Stomach (tissue), 9 donors: ENCODE data around the gene PSKH1. TPM values are rescaled to one million over a fixed set of nuclear protein-coding genes. Genes with fewer than 3 reads are reported as not detected.

Experiments used
- DNase-seq, 2 donors: peaks; one replicate each; pipeline versions ENCODE4 v3.0.0 to v3.0.0-alpha.2; 2013 to 2019
- H3K27ac ChIP-seq, 5 donors: fragments of 200-600 bp in 4 of 5; sonication (generic) in 4 of 5; one replicate each; pipeline ENCODE4 v1.5.1; 2013 to 2019; ENCODE audit warnings: mild to moderate bottlenecking in 1 of 5, moderate library complexity in 1 of 5
- H3K27me3 ChIP-seq, 3 donors: fragments of 200-600 bp; sonication (generic); one replicate each; pipeline ENCODE4 v1.5.1; 2017 to 2019; ENCODE audit warnings: mixed run types in 1 of 3
- H3K36me3 ChIP-seq, 4 donors: fragments of 200-600 bp; sonication (generic); 1 replicate in 3 of 4; 2 replicates in 1 of 4; pipeline ENCODE4 v1.5.1; 2016 to 2019
- H3K4me1 ChIP-seq, 4 donors: fragments of 200-600 bp; sonication (generic); one replicate each; pipeline ENCODE4 v1.5.1; 2016 to 2019
- H3K4me3 ChIP-seq, 4 donors: fragments of 200-600 bp; sonication (generic) in 3 of 4; one replicate each; pipeline ENCODE4 v1.5.1; 2016 to 2019; ENCODE audit warnings: mild to moderate bottlenecking in 1 of 4
- H3K9me3 ChIP-seq, 4 donors: fragments of 200-600 bp; sonication (generic); one replicate each; pipeline ENCODE4 v1.5.1; 2016 to 2019
- CTCF ChIP-seq, 7 experiments: fragments of 450-650 bp in 4 of 7; fragments of 200-600 bp in 3 of 7; sonication (generic) in 3 of 7; IDR thresholded peaks; one replicate each; pipeline ENCODE4 v1.5.1; 2016 to 2019; ENCODE audit warnings: antibody characterized with exemption in 7 of 7, control low read depth in 2 of 7, mild to moderate bottlenecking in 1 of 7
- EP300 ChIP-seq: sonication (generic); formaldehyde crosslinking; IDR thresholded peaks from one replicate; pipeline ENCODE4 v1.6.1; 2017; ENCODE audit warnings: antibody characterized with exemption
- POLR2A ChIP-seq, 4 donors: fragments of 450-650 bp; IDR thresholded peaks; one replicate each; pipeline ENCODE4 v1.6.1; 2016; ENCODE audit warnings: antibody characterized with exemption in 4 of 4, control low read depth in 2 of 4, mild to moderate bottlenecking in 1 of 4, moderate library complexity in 1 of 4
- POLR2AphosphoS5 ChIP-seq, 3 donors: sonication (generic); formaldehyde crosslinking; IDR thresholded peaks; one replicate each; pipeline ENCODE4 v1.6.1; 2016; ENCODE audit warnings: antibody characterized with exemption in 3 of 3
- WGBS, 5 donors: extraction: QIAGEN DNeasy Blood & Tissue Kit in 3 of 5; methylation state at CpG; one replicate each; pipeline versions ENCODE4 v1.1.5 to v1.1.7; 2013 to 2018; 5-methylcytosine and 5-hydroxymethylcytosine counted together
- intact Hi-C: fragments of 100-400 bp; cut with DNase I; formaldehyde crosslinking; loops from one replicate; pipeline ENCODE4 v1.15.1; 2023; ENCODE audit warnings: low total_unique reads
- polyA plus RNA-seq, 3 donors: library from polyadenylated mRNA; stranded (reverse); fragments of 200-250 nt; gene quantifications; one replicate each; pipeline ENCODE4 v1.2.3, GENCODE V29; 2013
- total RNA-seq, 5 donors: library from RNA; depleted of rRNA; stranded (reverse); fragments of >200 nt; gene quantifications; one replicate each; pipeline versions ENCODE4 v1.1.0 to v1.2.3, GENCODE V29; 2014 to 2016
- donor health status: healthy with polysubstance abuse.
- donor health status: Bipolar disorder and iron deficiency.
- donor health status: healthy.

PSKH1 gene
- total and polyA plus RNA-seq, 8 donors = 10.2 to 93.7 (median 22.4) TPM

DNA sequence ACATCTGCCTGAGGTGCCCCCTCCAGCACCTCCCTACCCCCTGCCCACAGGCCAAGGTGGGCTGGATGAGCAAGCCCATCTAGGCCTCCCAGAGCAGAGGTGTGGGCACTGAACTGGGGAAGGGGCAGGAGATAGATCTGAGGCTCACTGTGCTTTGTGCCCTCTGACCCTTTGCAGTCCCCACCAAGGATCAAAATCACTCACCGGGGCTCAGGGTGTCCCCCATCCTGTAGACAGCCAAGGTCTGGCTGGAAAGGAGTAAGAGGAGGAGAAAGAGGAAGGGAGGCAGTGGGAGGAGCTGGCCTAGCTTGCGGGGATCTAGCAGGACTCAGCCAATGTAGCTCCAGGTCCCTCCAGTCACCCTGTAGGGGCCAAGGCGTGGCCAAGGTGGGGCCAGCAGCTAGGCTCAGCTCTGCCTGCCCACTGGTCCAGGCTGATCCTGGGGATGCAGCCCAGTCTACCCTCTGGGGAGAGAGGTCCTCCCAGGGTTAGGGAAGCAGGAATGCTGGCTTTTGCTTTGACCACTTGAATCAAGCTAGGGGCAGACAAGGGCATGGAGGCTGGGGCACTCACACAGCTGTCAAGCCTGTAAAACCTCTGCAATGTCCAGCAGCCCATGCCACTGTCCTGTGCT, 73.6 kb downstream of the PSKH1 start:
- peak overlapping the region; percentile 74 to 98 (median 86) for H3K4me3 ChIP-seq
- 56 to 76% (median 62%) methylated on average over 3 of the region's 3 CpGs for WGBS, 5 donors
- TF ChIP-seq POLR2AphosphoS5 (IDR thresholded peaks at IDR 0.05) (no peak), POLR2A (IDR thresholded peaks at IDR 0.05) (no peak), EP300 (no peak), CTCF (IDR thresholded peaks at IDR 0.05) (no peak)
- no peaks in the 10 kb centered on the region for H3K9me3 ChIP-seq
- H3K27ac ChIP-seq = peak overlapping the region in 4 of 5 donors; percentile 93 to 98 (median 96)
- peaks cover 15 to 19% (median 17%) of the 10 kb centered on the region in 4 donors for H3K36me3 ChIP-seq
- intact Hi-C loops = no loop called here
- H3K27me3 ChIP-seq = no peaks in the 10 kb centered on the region
- H3K4me1 ChIP-seq = peaks cover 54 to 71% (median 63%) of the 10 kb centered on the region in 4 donors
- no peak for DNase-seq

GRCh38 chr16:67967183-67967957, 74.3 kb downstream of the PSKH1 start:
- no peak for TF ChIP-seq CTCF (IDR thresholded peaks at IDR 0.05)
- TF ChIP-seq POLR2AphosphoS5 (IDR thresholded peaks at IDR 0.05) = no peak
- TF ChIP-seq EP300 = no peak
- no peak for TF ChIP-seq POLR2A (IDR thresholded peaks at IDR 0.05)
- Histone ChIP-seq H3K9me3 (no peaks in the 10 kb centered on the region), H3K27me3 (no peaks in the 10 kb centered on the region), H3K4me3 (peak overlapping the region; percentile 74 to 98 (median 86)), H3K36me3 (peaks cover 8 to 12% (median 10%) of the 10 kb centered on the region in 4 donors), H3K27ac (peak overlapping the region; percentile 90 to 98 (median 95)), H3K4me1 (peaks cover 47 to 64% (median 55%) of the 10 kb centered on the region in 4 donors)
- DNase-seq = no peak
- WGBS, 5 donors = 13 to 27% (median 18%) methylated on average over 18 of the region's 18 CpGs
- intact Hi-C loops = no loop called here

DNA sequence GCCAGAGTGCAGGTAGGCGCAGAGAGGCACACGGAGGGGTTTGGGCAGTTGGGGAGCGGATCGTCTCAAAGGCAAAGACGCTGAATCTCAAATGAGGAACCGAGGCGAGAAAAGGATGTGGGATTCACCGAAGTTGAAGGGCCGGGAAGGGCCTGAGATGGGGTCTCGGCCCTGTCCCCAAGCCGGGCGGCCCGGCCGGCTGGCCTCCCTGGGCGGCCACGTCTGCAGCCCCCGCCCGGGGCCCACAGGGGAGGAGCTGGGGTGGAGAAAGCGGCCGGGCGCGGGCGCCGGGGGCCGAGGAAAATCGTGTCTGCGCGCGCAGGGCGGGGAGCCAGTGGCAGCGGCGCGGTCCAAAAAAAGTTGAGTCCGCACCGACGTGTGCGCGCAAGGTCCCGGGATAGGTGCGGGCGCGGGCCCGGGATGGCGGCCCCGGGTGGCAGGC, 74.9 kb downstream of the PSKH1 start:
- no peaks in the 10 kb centered on the region for H3K9me3 ChIP-seq
- H3K36me3 ChIP-seq = peaks cover 2 to 6% (median 4%) of the 10 kb centered on the region in 4 donors
- no peaks in the 10 kb centered on the region for H3K27me3 ChIP-seq
- no peak for TF ChIP-seq CTCF (IDR thresholded peaks at IDR 0.05)
- peak; percentile 43 to 83 for DNase-seq
- 0 to 3% (median 1%) methylated on average over 22 to 45 of the region's 45 CpGs for WGBS, 5 donors
- H3K4me3 ChIP-seq = peak overlapping the region; percentile 74 to 98 (median 86)
- peaks cover 42 to 58% (median 51%) of the 10 kb centered on the region in 4 donors for H3K4me1 ChIP-seq
- intact Hi-C loops = no loop called here
- peak overlapping the region; percentile 90 to 98 (median 95) for H3K27ac ChIP-seq

DNA sequence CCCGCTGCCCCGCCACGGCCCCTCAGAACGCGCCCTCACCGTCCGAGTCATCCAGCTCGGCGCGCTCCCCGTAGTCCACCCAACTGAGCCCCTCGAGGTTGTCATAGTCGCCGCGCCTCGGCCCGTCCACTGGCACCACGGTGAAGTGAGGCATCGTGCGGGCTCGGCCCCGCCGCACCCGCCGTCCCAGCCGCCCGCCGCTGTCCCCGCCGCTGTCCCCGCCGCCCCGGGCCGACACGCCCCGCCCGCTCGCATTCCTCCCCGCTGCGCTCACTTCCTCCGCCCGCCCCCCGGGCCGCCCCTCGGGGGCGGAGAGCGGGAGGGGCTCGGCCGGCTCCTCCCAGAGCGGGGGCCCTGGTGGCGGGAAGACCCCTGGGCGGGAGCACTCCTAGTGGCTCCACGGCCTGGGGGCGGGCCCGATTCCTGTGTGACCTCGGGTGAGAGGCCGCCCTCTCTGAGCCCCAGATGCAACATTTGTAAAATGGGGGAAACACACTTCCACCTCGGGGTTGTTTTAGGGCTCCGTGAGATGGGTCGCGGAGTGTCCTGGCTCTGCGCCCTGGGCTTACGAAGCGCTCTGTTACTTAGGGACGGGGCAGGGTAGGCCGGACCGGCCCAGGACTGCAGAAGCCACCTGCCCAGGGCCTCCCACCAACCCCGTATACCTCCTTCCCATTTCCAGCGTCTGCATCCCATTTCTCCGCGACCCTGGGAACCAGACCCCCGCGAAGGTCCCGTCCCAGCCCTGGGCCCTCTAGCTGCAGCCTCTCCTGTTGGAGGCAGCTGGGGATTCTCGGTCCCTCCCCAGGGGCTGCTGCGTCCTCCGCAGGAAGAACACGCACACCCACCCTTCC, 75.6 kb downstream of the PSKH1 start, which contains the start of gene SLC12A4:
Gene SLC12A4 (minus strand): TSS at position 238 of the 854 bp plus-strand sequence. CDS start 84 bp downstream, at position 154.
- H3K27ac ChIP-seq = peak within 1 kb of the TSS; percentile 90 to 98 (median 95)
- peak; percentile 82 to 96 for DNase-seq
- WGBS, 5 donors = 0 to 1% (median 1%) methylated on average over 21 to 78 of the region's 78 CpGs
- TF ChIP-seq CTCF (IDR thresholded peaks at IDR 0.05) = no peak
- TF ChIP-seq POLR2AphosphoS5 (IDR thresholded peaks at IDR 0.05) = peak; percentile 60 to 75 (median 68)
- intact Hi-C loops = no loop called here
- peak within 1 kb of the TSS; percentile 74 to 98 (median 86) for H3K4me3 ChIP-seq
- no peaks in the 10 kb centered on the region for H3K27me3 ChIP-seq
- peaks cover 36 to 51% (median 44%) of the 10 kb centered on the region in 4 donors for H3K4me1 ChIP-seq
- H3K36me3 ChIP-seq = no peaks in the 10 kb centered on the region
- H3K9me3 ChIP-seq = no peaks in the 10 kb centered on the region
